Ishikawa (cell line): ENCODE data around the gene NEGR1.

Experiments used
- CEBPB ChIP-seq: IDR thresholded peaks from 2 replicates; pipeline ENCODE4 v1.6.1; 2012
- RAD21 ChIP-seq: IDR thresholded peaks from 2 replicates; pipeline ENCODE4 v1.6.1; 2012; ENCODE audit warnings: low read depth
- YY1 ChIP-seq: IDR thresholded peaks from 2 replicates; pipeline ENCODE4 v1.6.1; 2012; ENCODE audit warnings: low read depth

DNA sequence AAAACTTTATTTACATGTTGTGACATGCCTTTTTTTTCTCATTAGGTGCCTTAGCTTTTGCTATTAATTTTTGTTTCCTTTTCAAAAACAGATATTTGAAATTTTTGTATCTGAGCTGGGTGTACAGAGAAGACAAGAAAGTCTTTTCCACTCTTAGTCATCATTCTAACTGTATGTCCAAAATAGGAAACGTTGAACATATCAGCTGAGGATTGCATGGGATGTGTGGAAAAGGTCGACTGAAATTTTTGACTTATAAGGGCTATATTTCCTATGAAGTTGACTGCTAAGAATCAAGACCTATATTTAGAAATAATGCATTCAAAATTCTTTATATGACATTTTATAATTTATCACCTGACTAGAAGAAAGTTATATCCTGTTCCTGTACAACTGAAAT lies 931.5 kb downstream of the NEGR1 start:
- TF ChIP-seq YY1 (no peak), CEBPB (no peak), RAD21 (no peak)
